Activated T-cell treated with anti-CD3 and anti-CD28 coated beads, Interleukin-2, amount 50 U/mL, for 4 hours (primary cell): Measurements from ENCODE around the gene HMCN1. TPM values are rescaled to one million over a fixed set of nuclear protein-coding genes. Genes with fewer than 3 reads are reported as not detected.

ENCODE experiments used
- ATAC-seq, 2 donors: fragments of 200-7000 bp; cut with Tn5 transposase; one replicate each; pipeline ENCODE4 v1.10.0; 2021
- DNase-seq: peaks from one replicate; pipeline ENCODE4 v3.0.0-alpha.2; 2020
- H3K27me3 Mint-ChIP-seq: one replicate; pipeline ENCODE4 v1.8.0; 2021; ENCODE audit warnings: low read depth, mixed read lengths
- H3K36me3 Mint-ChIP-seq: one replicate; pipeline ENCODE4 v1.8.0; 2022; ENCODE audit warnings: mixed read lengths; ENCODE audit not compliant: insufficient read depth
- H3K4me1 Mint-ChIP-seq: one replicate; pipeline ENCODE4 v1.8.0; 2021; ENCODE audit warnings: low read depth, mixed read lengths
- H3K4me3 Mint-ChIP-seq: one replicate; pipeline ENCODE4 v1.8.0; 2021; ENCODE audit warnings: mild to moderate bottlenecking, moderate library complexity, mixed read lengths
- H3K9me3 Mint-ChIP-seq: one replicate; pipeline ENCODE4 v1.8.0; 2021; ENCODE audit warnings: mixed read lengths
- total RNA-seq, 3 donors: library from RNA; stranded (reverse); gene quantifications; one replicate each; pipeline ENCODE4 v1.2.1, GENCODE V29; 2021

The HMCN1 gene
- total RNA-seq, 3 donors from 2014 or later, result under 0.01 to 0.03 (median 0.03) TPM

DNA sequence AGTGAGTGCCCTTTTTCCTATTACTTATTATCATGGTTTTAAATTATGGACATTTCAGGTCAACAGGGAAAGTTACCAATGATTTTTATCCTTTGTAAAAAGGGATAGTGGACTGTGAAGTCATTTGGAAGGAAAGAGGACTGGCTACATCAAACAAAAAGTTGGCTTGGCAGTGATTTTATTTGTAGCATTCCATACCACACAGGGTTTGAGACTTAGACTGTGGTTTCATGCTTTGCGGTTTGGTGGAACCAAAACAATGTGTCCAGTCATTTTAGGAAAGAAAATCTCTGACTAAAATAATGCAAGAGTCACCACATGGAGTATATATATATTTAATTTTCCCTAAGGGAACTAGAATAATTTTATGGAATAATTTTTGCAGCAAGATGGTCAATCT is 239.5 kb downstream of the HMCN1 start:
- no peak overlapping the region for H3K4me3 Mint-ChIP-seq
- no peaks in the 10 kb centered on the region for H3K36me3 Mint-ChIP-seq
- DNase-seq, result no peak
- peaks cover 1% of the 10 kb centered on the region for H3K27me3 Mint-ChIP-seq
- no peaks in the 10 kb centered on the region for H3K4me1 Mint-ChIP-seq
- no peak for ATAC-seq
- H3K9me3 Mint-ChIP-seq, result no peaks in the 10 kb centered on the region

GRCh38 chr1:185974367-185975170 is 240.4 kb downstream of the HMCN1 start:
- no peak overlapping the region for H3K4me3 Mint-ChIP-seq
- no peak for DNase-seq
- peaks cover 1% of the 10 kb centered on the region for H3K27me3 Mint-ChIP-seq
- no peaks in the 10 kb centered on the region for H3K36me3 Mint-ChIP-seq
- no peak for ATAC-seq
- H3K9me3 Mint-ChIP-seq, result no peaks in the 10 kb centered on the region
- H3K4me1 Mint-ChIP-seq, result no peaks in the 10 kb centered on the region

- no peak for DNase-seq
- no peak for ATAC-seq
- no peaks in the 10 kb centered on the region for H3K27me3 Mint-ChIP-seq
- H3K4me1 Mint-ChIP-seq, result no peaks in the 10 kb centered on the region
- H3K9me3 Mint-ChIP-seq, result no peaks in the 10 kb centered on the region
- H3K4me3 Mint-ChIP-seq, result no peak overlapping the region
- H3K36me3 Mint-ChIP-seq, result no peaks in the 10 kb centered on the region
Observed at GRCh38 chr1:185980891-185981290, 246.7 kb downstream of the HMCN1 start.

DNA sequence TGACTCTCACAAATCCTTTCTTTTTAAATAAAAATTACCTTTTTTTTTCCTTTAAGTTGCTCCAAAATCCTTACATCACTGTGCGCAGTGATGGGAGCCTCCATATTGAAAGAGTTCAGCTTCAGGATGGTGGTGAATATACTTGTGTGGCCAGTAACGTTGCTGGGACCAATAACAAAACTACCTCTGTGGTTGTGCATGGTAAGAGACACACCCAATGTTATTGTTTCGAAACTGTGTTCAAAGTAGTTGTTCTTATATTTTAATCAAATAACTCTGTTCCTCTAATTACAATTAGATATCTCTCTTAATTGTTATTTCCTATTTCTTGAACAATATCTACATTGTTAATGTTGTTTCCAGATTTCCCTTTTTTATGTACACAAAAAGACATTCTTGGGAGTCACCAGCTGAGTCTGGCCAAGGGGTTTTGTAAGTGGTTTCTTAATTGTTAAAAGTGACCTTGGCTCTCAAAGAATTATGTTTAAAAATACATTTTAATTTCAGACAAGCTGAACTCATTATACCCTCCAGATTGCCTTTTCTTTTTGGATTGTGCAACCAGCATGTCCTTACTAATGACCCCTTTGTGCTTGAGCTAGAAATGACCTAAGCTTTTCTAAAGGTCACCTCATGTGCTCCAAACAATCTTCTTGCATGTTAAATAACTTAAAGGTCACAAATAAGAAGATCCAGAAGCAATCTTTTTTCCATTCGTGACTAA is 250.1 kb downstream of the HMCN1 start:
- Mint-ChIP-seq H3K9me3 (no peaks in the 10 kb centered on the region), H3K4me3 (no peak overlapping the region), H3K27me3 (no peaks in the 10 kb centered on the region), H3K4me1 (peaks cover 8% of the 10 kb centered on the region), H3K36me3 (no peaks in the 10 kb centered on the region)
- no peak for DNase-seq
- ATAC-seq, result no peak

GRCh38 chr1:185987611-185988321 is 253.6 kb downstream of the HMCN1 start:
- no peak overlapping the region for H3K4me3 Mint-ChIP-seq
- no peaks in the 10 kb centered on the region for H3K36me3 Mint-ChIP-seq
- H3K4me1 Mint-ChIP-seq, result peaks cover 8% of the 10 kb centered on the region
- H3K27me3 Mint-ChIP-seq, result no peaks in the 10 kb centered on the region
- ATAC-seq (peak; percentile 70 to 79), DNase-seq (no peak)
- H3K9me3 Mint-ChIP-seq, result no peaks in the 10 kb centered on the region

DNA sequence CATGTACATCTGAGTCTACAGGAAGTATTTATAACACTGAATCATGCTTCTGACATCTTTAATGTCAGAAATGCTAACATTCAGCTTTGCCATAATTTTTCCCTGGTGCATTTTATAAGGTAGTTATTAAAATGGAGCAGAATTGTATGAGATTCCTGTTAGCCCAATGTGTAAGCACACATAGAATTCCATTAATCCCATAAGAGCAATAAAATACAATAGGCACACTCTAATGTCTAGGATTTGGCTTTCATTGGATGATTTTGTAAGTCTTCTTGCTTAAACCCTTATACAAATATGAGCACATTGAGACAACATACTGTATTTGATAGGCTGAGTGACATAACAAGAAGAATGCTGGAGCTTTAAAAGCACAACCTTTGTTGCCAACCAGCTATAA is 256.4 kb downstream of the HMCN1 start:
- no peak for ATAC-seq
- Mint-ChIP-seq H3K4me3 (no peak overlapping the region), H3K36me3 (no peaks in the 10 kb centered on the region), H3K4me1 (peaks cover 8% of the 10 kb centered on the region), H3K9me3 (no peaks in the 10 kb centered on the region), H3K27me3 (no peaks in the 10 kb centered on the region)
- no peak for DNase-seq

DNA sequence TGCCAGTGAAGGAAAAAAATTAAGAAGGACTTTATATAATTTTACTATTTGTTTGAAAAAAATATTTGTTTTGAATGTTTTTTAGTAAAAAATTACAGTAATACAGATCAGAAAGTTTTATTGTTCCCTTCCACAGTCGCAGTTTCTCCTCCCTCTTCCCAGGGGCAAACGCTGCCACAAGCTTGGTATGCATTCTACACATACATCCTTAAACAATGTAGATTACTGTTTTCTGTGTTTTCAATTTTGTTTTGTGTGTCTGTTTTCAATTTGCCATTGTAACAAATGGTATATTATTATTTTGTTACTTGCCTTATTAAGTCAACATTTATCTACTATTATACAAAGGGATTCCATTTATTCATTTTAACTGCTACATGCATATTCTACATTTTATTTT is 257.1 kb downstream of the HMCN1 start:
- DNase-seq (no peak), ATAC-seq (no peak)
- Mint-ChIP-seq H3K4me1 (peaks cover 8% of the 10 kb centered on the region), H3K36me3 (no peaks in the 10 kb centered on the region), H3K27me3 (no peaks in the 10 kb centered on the region), H3K9me3 (no peaks in the 10 kb centered on the region), H3K4me3 (no peak overlapping the region)

- H3K4me3 Mint-ChIP-seq, result no peak overlapping the region
- no peaks in the 10 kb centered on the region for H3K9me3 Mint-ChIP-seq
- DNase-seq (no peak), ATAC-seq (no peak)
- no peaks in the 10 kb centered on the region for H3K4me1 Mint-ChIP-seq
- H3K36me3 Mint-ChIP-seq, result no peaks in the 10 kb centered on the region
- peaks cover 2% of the 10 kb centered on the region for H3K27me3 Mint-ChIP-seq
Observed at GRCh38 chr1:185996211-185996610, 262.0 kb downstream of the HMCN1 start.

DNA sequence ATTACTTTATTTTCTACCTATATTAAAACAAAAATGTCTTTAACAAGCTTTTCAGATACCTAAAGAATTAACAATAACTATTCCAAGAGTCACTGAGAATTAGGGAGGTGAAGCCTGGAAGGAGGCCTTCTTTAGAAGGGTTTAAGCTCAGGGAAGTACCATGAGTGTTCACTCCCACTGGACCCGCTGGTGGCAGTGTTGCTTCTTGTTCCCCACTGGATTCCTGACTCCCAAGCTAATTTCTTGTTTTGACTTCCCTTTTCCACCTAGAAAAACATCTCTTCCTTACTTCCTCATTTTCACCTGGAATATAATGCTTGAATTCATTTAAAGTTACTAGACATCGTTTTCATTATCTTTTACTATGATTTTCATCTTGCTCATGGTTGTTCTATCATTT is 264.2 kb downstream of the HMCN1 start:
- Mint-ChIP-seq H3K9me3 (no peaks in the 10 kb centered on the region), H3K4me1 (no peaks in the 10 kb centered on the region), H3K36me3 (no peaks in the 10 kb centered on the region), H3K27me3 (peaks cover 2% of the 10 kb centered on the region), H3K4me3 (no peak overlapping the region)
- no peak for ATAC-seq
- DNase-seq, result no peak

DNA sequence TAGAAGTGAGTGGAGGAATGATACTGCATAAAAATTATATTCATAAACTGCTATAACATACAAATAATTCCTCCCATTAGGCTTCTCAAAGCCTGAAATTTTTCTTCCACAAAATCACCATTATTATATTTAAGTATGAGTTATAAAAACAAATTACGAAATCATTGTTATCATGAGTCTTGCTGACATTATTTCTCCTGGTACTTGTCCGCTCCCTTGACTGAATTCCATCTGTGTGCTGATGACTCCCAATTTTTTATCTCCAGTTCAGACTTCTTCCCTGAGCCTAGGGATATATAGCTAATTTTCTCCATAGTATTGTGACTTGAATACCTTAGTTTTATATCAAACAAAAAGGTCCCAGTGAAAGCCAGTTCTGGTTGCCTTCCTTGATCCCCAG is 268.2 kb downstream of the HMCN1 start:
- no peak for ATAC-seq
- H3K36me3 Mint-ChIP-seq, result no peaks in the 10 kb centered on the region
- no peak for DNase-seq
- H3K9me3 Mint-ChIP-seq, result no peaks in the 10 kb centered on the region
- H3K4me3 Mint-ChIP-seq, result no peak overlapping the region
- peaks cover 2% of the 10 kb centered on the region for H3K27me3 Mint-ChIP-seq
- H3K4me1 Mint-ChIP-seq, result no peaks in the 10 kb centered on the region

- Mint-ChIP-seq H3K27me3 (no peaks in the 10 kb centered on the region), H3K4me1 (peaks cover 4% of the 10 kb centered on the region), H3K36me3 (no peaks in the 10 kb centered on the region), H3K4me3 (no peak overlapping the region), H3K9me3 (no peaks in the 10 kb centered on the region)
- no peak for ATAC-seq
- DNase-seq, result no peak
Observed at GRCh38 chr1:186009039-186009737, 275.0 kb downstream of the HMCN1 start.

DNA sequence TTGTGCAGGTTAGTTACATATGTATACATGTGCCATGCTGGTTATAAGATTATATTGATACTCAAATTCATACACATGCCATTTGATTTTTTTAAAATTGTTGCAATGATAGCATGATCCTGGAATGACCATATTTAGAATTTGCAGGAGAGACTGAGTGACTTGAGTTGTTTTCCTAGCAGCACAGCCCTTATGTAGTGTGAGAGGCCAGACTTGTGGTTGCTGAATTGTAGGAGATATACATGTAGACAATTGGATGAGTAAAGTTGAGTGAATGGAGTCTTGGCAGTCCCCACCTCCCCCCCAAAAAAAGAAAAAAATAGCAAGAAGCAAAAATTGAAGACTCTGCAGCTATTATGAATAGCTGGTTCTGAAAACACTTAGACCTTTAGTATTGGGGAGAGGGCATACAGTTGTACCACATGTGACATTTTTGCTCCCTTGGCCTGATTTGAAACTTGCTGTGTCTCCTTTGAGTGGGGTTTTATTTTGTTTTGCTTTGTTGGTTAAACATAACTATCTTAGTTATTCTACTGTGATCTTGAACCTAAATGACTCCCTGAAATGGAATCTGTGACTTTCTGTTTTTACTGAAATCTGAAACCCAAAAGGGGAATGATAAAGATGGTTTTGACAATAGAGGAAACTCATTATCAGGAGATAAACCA is 280.3 kb downstream of the HMCN1 start:
- DNase-seq (no peak), ATAC-seq (no peak)
- no peaks in the 10 kb centered on the region for H3K27me3 Mint-ChIP-seq
- H3K4me1 Mint-ChIP-seq, result peaks cover 2% of the 10 kb centered on the region
- H3K36me3 Mint-ChIP-seq, result no peaks in the 10 kb centered on the region
- H3K9me3 Mint-ChIP-seq, result no peaks in the 10 kb centered on the region
- no peak overlapping the region for H3K4me3 Mint-ChIP-seq

DNA sequence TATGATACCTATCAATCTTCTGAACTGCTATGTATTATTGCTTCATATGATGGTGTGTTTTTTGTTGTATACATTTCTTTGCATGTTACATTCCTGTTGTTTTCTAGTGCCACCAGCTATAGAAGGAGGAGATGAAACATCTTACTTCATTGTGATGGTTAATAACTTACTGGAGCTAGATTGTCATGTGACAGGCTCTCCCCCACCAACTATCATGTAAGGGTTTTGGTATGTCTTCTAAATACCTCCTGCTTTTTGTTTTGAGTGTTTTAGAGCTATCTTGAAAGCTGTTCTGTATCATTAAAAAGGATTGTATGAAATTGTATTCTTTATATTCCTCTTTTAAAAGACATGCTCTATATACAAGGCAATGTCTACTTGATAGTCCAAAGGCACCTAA is 282.7 kb downstream of the HMCN1 start:
- ATAC-seq (no peak), DNase-seq (no peak)
- Mint-ChIP-seq H3K27me3 (no peaks in the 10 kb centered on the region), H3K4me1 (no peaks in the 10 kb centered on the region), H3K9me3 (no peaks in the 10 kb centered on the region), H3K36me3 (no peaks in the 10 kb centered on the region), H3K4me3 (no peak overlapping the region)

DNA sequence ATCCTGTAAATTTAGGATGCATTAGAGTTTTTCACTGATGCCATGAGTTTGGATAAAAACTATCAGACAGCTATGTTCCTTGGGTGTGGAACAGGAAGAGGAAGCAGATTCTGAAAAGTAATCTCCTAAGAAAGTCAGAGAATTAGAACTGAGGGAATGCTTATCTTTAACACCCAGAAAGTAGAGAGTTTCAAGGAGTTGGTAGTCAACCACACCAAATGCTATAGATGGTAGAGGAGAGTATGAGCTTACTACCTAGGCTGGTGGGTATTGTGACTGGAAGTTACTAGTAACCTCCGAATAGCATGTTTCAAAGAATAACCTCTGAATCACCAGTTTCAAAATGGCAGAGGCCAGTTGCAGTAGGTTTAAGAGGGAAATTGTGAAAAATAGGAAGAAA is 288.0 kb downstream of the HMCN1 start:
- no peaks in the 10 kb centered on the region for H3K36me3 Mint-ChIP-seq
- H3K4me3 Mint-ChIP-seq, result no peak overlapping the region
- H3K27me3 Mint-ChIP-seq, result no peaks in the 10 kb centered on the region
- DNase-seq (no peak), ATAC-seq (no peak)
- no peaks in the 10 kb centered on the region for H3K9me3 Mint-ChIP-seq
- H3K4me1 Mint-ChIP-seq, result no peaks in the 10 kb centered on the region
